ENCODE data around the gene CHST15.
"Not testable (repeated sequence)": the region's sequence is repeated elsewhere in the genome, so short reads cannot be mapped to it uniquely, and the experiment has no call there.

Gene CHST15

DNA sequence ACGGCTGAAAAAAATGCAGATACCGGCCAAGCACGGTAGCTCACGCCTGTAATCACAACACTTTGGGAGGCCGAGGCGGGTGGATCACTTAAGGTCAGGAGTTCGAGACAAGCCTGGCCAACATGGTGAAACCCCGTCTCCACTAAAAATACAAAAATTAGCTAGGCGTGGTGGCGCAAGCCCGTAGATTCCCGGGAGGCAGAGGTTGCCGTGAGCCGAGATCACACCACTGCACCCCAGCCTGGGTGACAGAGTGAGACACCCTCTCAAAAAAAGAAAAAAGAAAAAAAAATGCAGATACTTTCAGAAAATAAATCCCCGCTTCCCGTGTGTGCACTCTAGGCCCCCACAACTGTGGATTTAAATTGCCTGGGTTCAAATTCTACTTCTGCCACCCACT, 2.4 kb upstream of the CHST15 start:
- not testable (repeated sequence) for DNase-seq

DNA sequence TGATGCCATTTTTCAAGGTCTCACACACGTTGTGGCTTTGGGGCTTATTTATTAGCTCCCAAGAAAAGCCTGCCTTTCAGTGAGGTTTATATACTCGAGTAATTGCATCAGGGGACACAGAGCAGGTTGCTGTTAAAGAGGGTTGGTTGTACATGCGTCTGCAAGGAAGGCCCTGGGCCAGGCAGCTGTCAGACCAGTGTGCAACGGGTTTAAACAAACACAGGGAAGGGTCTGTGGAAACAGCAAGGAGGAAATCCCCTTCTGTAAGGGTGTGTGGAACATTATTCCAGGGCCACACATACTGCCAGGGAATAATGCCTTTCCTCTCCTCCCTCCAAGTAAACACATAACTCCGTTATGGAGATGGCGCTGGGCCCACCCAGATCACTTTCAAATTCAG, 1.7 kb upstream of the CHST15 start:
- no peak for DNase-seq

DNA sequence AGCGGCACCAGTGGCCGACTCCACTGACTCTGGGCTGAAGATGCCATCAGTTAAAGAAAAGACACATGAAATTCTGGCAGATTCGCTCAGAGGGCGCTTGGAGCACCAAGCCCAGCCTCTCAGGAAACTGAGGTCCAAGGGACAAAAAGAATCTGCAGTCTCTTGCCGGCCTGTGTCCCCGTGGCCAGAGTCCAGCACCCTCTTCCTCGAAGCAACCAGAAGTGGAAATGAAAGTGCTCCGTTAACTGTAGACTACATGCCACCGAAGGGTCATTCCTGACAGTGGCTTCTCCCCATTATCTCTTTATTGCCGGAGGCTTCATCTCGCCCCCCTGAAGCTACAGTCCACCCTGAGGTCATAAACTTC, 1.0 kb upstream of the CHST15 start:
- DNase-seq: no peak

DNA sequence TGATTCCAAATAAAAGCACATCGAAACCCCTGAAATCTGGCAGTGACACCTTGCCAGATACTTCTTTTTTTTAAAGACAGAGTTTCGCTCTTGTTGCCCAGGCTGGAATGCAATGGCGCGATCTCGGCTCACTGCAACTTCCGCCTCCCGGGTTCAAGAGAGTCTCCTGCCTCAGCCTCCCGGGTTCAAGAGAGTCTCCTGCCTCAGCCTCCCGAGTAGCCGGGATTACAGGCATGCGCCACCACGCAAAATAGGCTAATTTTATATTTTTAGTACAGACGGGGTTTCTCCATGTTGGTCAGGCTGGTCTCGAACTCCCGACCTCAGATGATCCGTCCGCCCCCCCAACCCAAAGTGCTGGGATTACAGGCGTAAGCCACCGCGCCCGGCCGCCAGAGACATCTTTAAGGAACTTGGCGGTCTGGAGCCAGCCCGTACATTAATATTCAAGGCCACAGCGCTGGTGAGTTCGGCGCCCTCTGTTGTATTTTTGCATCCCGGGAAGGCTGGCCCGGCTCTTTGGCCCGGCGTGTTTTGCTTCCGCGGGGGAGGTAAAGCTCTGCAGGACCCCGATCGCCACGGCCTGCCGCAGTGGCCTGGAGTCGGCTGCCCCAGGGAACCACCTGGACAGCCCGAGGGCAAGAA, 498 bp upstream of the CHST15 start:
- peak; percentile 64 for DNase-seq

DNA sequence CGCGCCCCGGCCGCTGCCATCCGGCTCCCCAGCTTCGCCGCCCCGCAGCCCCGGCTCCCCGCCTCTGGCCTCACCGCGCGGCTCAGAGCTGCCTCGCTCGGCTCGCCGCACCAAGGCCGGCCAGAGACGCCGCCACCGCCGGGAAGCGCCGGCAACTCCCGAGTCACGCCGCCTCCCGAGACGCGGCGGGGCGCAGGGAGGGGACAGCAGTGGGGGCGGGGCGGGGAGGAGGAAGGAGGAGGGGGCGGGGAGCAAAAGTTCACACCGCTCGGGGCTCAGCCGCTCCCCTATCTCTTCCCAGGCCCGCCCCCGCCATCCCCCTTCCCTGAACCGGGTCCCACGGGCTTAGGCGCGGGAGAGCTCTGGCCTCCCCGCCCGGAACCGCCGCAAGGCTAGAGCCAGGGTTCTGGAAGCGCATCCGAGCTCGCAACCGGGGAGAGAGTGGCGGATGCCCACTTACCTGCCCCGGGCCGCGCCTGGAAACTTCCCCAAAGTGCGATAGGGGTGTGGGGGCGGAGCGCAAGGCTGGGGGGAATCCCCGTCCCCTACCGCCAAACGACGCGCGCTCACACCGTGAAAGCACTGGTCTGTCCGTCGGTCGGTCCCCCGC, 1.0 kb downstream of the CHST15 start:
- peak; percentile 80 for DNase-seq

DNA sequence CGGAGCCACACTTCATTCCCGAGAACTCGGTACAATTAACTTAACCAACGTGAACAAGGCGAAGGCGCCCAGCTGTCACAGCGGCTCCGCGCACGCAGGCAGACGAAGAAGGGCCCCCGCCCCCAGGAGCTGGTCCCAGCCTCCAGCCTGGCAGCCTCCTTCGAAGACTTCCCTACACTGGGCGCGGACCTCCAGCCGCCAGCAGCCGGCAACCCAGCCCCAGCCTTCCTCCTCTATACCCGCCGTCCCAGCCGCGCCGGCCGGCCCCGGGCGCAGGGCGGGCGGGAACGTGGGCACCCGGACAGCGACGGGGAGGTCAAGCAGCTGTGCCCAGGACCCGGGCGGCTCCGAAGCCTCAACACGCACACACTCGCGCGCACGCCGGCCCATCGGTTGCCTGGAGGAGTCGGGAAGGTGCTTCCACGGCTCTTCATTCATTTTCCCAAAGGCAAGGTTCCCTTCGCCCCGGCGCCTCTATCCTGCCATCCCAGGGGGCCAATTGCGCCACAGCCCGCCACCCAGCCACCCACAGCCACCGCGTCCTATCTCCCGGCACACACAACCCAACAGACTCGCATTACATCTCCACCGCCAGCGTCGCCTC, 1.6 kb downstream of the CHST15 start:
- peak; percentile 63 for DNase-seq

DNA sequence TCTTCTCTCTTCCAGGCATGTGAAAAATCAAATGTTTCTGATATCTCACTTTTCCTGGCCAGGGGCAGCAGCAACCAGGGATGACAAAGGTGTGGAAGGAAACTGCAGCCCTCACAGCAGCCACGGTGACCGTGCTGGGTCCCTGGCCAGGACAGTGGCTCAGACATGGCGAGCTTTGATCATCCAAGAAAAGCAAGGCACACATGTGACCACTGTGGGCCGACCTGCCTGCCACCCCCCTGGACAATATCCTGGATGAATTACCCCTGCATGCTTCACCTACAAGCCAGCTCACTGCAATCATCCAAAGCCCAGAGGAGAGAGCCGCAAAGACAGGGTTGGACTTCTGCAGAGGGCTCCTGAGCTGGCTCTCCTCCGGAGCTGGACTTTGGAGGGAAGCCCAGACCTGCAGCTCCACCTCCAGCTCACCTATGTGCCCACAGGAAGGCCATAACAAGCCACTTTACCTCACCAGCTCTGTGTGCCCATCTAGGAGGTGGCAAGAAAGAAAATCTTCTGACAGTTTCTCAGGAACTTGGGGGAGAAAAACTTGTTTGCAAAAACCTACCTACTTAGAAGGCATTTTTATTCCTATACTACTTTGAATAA, 2.7 kb downstream of the CHST15 start:
- DNase-seq: no peak

DNA sequence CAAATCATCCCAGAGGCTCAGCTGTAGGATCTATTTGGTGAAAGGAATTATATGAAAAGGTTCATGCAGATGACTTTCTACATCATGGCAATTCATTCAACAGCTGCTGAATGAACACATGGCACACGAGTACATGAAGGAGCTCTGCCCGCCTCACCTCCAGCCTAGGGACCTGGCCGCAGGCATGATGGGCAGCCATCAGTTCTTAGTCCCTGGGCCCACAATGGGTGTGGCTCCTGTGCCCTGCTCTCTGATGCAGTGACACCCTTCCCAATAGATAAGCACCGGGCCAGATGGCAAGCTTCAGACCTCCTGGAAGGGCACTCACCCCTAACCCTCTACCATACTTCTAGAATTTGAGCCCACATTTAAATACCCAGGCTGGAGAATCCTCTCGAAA, 3.5 kb downstream of the CHST15 start:
- no peak for DNase-seq

DNA sequence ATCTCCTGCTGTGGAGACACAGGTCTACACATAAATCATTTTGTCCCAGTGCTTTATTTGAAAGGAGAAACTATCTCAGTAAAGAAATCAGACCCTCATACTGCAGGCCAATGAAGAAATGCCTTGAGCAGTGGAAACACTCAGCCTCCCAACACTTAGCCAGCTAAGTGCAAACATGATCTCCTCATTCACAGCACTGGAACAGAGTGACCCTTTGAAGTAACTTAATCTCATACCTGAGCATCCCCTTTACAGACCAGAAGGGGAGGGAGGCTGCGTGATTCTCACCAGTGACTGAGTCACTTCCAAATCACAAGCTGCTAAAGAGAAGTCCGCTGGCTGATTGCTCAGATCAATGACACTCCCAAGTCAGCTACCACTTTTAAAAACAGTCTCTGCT, 4.5 kb downstream of the CHST15 start:
- DNase-seq: no peak

DNA sequence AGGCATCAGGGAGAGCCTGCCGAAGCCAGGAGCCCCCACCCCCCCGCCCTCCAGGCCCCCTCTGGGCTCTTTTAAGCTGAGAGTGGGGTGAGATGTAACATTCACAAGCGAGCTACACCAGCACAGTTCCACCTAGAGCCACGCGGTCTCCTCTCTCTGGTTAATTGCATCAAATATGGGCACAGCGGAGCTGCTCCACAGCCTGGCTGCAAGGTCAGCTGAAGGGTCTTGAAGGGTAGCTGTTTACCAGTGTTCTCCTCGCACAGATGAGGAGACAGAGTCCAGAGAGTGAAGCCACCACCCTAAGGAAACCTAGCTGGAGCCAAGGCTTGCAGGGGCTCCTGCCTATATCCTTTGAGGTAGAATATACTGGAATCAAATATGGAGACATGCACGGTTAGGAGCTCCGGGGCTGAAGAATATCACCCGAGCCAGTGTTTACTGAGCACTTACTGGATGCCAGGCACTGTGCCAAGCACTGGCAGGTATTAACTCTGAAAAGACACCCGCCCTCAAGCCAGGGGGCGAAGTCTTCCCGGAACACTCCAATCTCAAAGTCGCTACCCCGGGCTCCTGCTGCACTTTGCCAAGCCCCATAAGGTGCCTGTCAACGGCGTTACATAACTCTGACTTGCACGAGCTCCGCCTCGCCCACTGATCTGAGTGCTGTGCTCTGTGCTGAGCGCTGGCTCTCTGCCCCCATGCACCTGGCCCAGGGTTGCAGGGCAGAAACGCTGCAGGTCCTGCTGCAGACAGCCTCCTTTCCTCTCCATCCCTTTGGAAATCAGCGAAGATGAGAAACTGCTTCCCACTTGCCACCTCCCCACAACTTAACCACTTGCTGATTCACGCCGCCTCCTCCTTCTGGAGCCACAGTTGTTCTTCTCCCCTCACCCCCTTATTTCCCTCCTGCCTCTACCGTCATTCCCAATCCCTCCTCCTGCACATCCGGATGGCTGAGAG, 5.4 kb downstream of the CHST15 start:
- no peak for DNase-seq

DNA sequence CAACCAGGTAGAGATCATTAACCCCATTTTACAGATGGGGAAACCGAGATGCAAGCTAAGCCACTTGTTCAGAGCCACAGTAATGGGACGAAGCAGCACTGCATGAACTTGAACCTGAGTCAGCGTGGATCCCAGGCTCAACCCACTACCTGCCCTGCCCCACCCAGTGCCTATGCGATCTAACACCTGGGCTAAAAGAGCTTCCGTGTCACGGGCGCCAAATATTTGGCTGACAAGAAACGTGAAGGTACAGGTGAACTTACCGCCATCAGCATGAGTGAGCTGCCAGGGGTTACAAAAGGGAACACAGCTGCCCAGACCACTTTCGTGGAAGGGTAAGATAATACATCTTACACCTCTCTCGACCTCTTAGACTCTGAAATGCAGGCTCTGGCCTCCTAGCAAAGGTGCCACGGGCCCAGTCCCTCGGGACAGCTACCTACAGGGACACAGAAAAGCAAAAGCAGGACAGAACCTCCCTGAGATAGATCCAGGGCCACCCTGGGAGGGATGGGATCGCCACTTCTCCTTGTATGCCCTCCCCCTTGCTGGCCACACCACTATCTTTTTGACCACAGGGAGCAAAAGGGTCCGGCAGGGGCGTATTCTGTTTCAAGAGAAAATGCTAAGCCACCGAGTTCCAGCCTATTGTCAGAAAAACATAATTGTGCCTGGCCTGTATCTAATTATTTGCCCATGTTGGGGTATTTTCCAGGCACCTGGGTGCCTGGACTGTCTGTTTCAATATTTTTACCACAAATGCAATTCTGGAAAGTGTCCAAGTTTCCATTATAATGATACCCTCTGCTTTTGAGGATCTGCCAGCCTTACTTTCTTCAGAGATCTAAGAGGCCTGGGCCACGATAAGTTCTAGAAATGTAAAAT, 6.4 kb downstream of the CHST15 start:
- DNase-seq: no peak

DNA sequence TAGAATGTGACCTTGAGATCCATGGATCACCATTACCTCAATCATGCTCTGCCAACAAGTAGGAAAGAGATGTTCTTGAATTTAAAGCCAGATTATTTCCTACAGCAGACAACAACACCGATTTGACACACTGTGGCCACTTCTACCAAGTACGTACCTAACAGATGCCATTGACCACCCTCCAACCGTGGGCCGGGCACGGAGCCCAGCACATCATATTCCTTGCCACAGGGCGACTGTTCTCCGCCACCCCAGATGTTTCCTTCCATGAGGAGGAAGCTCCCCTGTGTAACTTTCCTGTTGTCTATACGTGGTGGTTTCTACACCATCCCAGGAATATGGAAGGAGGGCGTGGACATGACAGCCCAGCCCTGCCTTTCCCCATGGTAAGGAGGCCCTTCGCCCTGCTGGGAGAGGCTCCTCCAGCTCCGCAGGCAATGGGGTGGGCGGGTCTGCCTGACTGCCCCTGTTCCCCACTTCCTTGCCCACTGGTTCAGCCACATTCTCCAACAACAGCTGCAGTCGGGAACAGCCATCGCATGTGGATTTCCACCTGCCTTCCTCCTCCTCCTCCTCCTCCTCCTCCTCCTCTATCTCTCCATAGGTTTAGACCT, 7.2 kb downstream of the CHST15 start:
- DNase-seq: no peak

DNA sequence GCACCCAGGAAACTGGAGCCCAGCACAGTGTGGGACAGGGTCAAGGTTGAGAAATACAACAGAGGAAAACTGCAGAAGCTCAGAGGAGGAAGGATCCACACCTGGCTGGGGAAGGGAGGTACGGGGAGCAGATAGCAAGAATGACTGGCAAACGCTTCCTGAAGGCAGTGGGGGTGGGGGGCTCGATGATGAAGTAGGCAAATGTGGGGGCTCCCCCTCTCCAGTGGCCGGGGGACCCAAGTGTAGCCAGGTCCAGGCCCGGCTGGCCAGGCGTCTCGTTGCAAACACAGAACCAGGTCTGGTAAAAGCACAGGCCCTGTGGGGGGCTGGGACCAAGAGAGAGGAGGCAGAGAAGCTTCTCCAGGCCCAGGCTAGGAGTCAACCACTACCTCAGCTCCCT, 7.7 kb downstream of the CHST15 start:
- no peak for DNase-seq

DNA sequence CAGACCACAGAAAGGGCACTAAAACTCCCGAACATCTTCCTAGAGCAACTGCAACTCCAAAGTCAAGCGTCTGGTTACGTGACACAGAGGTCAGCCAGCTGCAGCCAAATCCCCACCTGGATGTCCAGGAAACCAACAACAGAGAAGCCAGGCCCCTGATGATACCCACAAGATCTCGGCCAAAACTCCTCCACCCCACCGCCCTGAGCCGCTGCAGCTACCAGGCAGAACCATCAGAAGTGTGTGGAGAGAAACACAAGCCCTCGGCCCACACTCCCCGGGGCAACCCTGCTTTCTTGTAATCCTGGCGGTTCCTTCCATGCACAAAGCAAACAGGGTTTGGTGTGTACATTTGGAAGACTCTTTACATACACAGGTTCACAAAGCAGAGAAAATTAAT, 8.7 kb downstream of the CHST15 start:
- DNase-seq: no peak

DNA sequence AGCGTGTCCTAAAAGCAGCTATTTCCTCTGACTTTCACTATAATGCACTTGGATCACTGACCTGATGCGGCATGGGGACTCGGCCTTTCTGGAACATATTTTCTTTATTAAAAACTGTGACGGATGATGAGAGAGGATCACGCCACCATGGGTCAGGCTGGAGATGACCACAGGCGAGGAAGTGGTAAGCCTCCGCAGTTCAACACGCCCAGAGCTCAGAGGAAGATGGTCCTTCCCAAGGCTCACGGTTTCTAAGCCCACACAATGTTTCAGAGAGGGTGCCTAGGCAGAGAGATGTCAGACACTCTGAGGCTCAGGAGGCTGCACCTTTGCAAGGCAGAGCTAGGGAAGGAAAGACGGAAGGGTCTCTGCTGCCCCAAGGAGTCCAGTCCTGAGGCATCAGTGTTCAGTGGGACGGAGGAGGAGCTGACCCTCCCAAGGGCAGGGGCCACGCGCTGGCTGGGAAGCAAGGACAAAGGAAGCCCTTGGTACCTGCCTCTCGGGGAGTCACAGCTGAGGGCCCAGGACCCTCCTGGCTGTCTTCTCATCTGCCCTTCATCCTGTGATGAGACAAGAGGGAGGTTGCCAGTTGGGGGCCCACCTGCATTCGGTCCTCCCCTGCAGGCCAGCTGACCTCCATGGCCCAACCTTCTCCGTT, 9.5 kb downstream of the CHST15 start:
- peak; percentile 18 for DNase-seq

DNA sequence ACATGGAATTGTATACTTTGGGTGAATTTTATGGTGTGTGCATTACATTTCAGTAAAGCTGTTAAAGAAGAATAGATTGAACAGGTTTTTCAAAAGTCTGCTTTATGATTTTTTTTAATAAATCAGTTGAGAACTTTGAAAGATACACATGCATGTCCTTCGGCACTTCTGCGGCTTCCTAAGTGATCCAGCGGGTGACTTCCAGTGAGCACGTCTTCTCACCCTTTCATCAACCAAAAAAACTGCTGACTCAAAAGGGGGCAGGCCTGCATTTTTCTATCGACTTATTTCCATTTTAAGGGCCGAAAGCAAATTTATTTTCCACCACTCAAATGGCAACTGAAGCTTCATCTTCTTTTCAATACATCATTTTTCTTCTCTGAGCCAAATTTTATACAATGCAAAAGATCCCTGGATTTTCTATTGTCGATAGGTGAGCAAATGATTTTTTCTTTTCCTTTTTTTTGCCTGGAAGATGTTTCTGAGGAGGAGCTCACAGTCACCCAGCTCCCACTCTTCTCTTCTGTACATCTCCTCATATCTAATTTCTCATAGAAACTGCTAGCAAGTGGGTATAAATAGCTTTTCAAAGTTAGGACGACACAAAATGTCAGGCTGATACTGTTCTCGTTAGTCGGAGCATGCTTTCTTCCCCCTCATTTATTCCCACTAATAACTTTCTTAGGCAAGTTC, 10.2 kb downstream of the CHST15 start:
- no peak for DNase-seq

DNA sequence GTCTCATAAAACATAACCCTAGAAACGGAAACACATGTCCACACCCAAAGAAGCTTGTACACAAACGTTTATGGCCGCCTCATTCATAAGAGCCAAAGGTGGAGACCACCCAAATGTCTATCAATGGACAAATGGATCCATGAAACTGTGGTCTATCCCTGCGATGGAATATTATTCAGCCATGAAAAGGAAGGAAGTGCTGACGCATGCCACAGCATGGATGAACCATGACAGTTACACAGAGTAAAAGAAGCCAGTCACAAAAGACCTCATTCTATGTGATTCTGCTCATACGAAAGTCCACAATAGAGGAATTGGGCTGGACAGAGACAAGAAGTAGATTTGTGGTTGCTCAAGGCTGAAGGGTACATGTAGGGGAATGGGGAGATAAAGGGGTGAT, 10.8 kb downstream of the CHST15 start:
- DNase-seq: no peak

DNA sequence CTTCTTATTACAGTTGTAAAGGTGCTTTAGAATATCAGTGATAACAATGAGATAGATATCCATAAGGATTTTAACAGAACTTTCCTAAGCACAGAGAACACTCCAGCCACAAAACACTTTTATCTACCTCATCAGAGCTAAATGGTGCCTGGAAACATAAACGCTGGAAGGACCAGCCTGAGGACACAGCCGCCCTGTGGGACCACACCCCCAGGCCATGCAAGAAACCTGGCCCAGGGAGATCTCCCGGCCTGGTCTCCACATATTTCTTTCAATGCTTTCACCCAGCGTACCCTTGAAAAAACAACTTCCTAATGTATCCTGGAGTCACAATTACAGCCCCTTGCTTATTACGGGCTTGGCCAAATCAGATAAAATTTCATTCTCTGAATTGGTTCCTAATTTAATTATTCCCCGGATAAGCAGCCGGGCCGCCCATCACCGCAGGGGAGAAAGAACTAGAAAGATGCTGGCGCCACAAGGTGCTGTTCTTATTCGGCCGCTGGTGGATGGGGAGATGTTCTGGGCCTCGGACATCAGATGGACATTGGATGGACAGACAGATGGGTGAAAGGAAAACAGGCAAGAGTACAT, 11.8 kb downstream of the CHST15 start:
- DNase-seq: no peak

DNA sequence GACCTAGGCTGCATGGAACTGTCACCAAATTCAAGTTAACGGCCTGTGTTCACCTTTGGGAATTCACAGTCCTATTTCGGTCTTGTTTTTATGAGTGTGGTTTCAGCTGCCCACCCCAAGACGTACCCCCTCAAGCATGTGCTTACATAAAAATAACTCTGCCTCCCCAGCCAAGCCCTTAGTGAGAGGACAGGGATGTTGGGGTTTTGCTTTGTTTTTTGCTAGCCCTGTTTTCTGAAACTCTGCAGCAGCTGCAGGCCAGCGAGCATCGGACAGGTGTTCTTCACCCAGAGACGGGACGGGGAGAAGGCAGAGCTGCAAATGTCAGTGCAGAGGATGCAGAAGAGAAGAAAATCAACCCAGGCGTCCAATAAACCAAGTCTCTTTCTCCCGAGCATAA, 13.5 kb downstream of the CHST15 start:
- no peak for DNase-seq

DNA sequence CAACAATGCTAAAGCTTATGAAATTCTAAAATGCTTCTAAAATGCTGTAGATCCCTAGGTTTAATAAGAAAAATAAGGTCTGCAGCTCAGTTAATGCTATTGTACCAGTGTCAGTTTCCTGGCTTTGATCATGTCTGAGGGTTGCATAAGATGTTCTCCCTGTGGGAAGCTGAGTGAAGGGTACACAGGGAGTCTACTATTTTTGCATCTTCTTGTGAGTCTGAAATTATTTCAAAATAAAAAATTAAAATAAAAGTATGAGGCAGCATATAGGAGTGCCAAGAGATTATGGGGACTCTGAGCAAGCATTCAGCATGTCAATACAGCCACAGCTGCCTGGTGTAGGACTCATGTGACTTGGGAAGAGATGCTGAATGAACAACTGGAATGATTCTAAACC, 14.7 kb downstream of the CHST15 start:
- no peak for DNase-seq

All from femur (tissue), 1 donor.